Hepatocyte (in vitro differentiated cells): ENCODE measurements around the gene OR52N2. TPM values are rescaled to one million over a fixed set of nuclear protein-coding genes. Genes with fewer than 3 reads are reported as not detected.

Source experiments
- DNase-seq: peaks from one replicate; pipeline ENCODE4 v3.0.0-alpha.2; 2016; ENCODE audit warnings: low spot score
- H2AFZ ChIP-seq: fragments of 200-600 bp; sonication (generic); 2 replicates; pipeline ENCODE4 v1.6.0; 2016; ENCODE audit warnings: antibody characterized with exemption, mild to moderate bottlenecking
- H3K27ac ChIP-seq: fragments of 200-600 bp; sonication (generic); 2 replicates; pipeline ENCODE4 v1.5.1; 2016; ENCODE audit warnings: mild to moderate bottlenecking
- H3K27me3 ChIP-seq: fragments of 200-600 bp; sonication (generic); 2 replicates; pipeline ENCODE4 v1.6.1; 2016
- H3K36me3 ChIP-seq: fragments of 200-600 bp; sonication (generic); replicated peaks from 2 replicates; pipeline ENCODE4 v1.5.1; 2016; ENCODE audit warnings: low read depth; ENCODE audit not compliant: insufficient read depth
- H3K4me1 ChIP-seq: fragments of 200-600 bp; sonication (generic); 2 replicates; pipeline ENCODE4 v1.5.1; 2016; ENCODE audit warnings: mild to moderate bottlenecking, moderate library complexity; ENCODE audit not compliant: insufficient read depth
- H3K4me2 ChIP-seq: fragments of 200-600 bp; sonication (generic); 2 replicates; pipeline ENCODE4 v1.6.0; 2016
- H3K4me3 ChIP-seq: fragments of 200-600 bp; sonication (generic); 2 replicates; pipeline ENCODE4 v1.5.1; 2016; ENCODE audit warnings: mild to moderate bottlenecking
- H3K79me2 ChIP-seq: fragments of 200-600 bp; sonication (generic); 2 replicates; pipeline ENCODE4 v1.6.0; 2017; ENCODE audit warnings: mild to moderate bottlenecking
- H3K9me2 ChIP-seq: fragments of 200-600 bp; sonication (generic); replicated peaks from 2 replicates; pipeline ENCODE4 v1.6.0; 2017; ENCODE audit warnings: mild to moderate bottlenecking; ENCODE audit not compliant: insufficient read depth
- H3K9me3 ChIP-seq: fragments of 200-600 bp; sonication (generic); 2 replicates; pipeline ENCODE4 v1.5.1; 2016; ENCODE audit warnings: low read depth, mild to moderate bottlenecking
- H4K20me1 ChIP-seq: fragments of 200-600 bp; sonication (generic); 2 replicates; pipeline ENCODE4 v1.6.0; 2016; ENCODE audit warnings: mild to moderate bottlenecking; ENCODE audit not compliant: insufficient read depth, poor library complexity, severe bottlenecking
- CTCF ChIP-seq: fragments of 200-600 bp; sonication (generic); IDR thresholded peaks from 2 replicates; pipeline ENCODE4 v1.5.1; 2016; ENCODE audit warnings: antibody characterized with exemption, mild to moderate bottlenecking; ENCODE audit not compliant: poor library complexity
- EZH2 ChIP-seq: fragments of 200-600 bp; sonication (generic); IDR thresholded peaks from 2 replicates; pipeline ENCODE4 v1.6.1; 2016; ENCODE audit warnings: antibody characterized with exemption, mild to moderate bottlenecking, borderline replicate concordance
- EZH2phosphoT487 ChIP-seq: fragments of 200-600 bp; sonication (generic); IDR thresholded peaks from one replicate; pipeline ENCODE4 v1.6.1; 2018; ENCODE audit warnings: antibody characterized with exemption, mild to moderate bottlenecking, low read depth, moderate library complexity; ENCODE audit not compliant: unreplicated experiment, severe bottlenecking
- WGBS: methylation state at CpG from one replicate; pipeline ENCODE4 v1.1.6; 2016; ENCODE audit warnings: low lambda C conversion rate; ENCODE audit errors: missing lambda C conversion rate; 5-methylcytosine and 5-hydroxymethylcytosine counted together
- polyA plus RNA-seq: library from polyadenylated mRNA; unstranded; fragments of >200 nt; fragmentation: Nextera tagmentation; extraction: Ambion mirVana; gene quantifications from 2 replicates; pipeline ENCODE4 v1.2.1, GENCODE V29; 2016
- total RNA-seq: library from RNA; depleted of rRNA; stranded (reverse); fragments of >200 nt; gene quantifications from 2 replicates; pipeline ENCODE4 v1.2.3, GENCODE V29; 2014

The OR52N2 gene
- total and polyA plus RNA-seq, 2 experiments from 2014 or later = not detected

DNA sequence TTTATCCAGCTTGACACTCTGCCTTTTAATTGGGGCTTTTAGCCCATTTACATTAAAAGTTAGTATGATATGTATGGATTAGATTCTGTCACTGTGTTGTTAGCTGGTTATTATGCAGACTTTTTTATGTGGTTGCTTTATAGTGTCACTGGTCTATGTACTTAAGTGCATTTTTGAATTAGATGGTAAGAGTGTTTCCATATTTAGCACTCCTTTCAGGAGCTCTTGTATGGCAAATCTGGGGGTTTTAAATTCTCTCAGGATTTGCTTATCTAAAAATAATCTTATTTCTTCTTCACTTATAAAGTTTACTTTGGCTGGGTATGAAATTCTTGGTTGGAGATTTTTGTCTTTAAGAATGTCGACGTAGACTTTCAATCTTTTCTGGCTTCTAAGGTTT is 29.0 kb downstream of the OR52N2 start:
- Histone ChIP-seq H3K9me3 (no peaks in the 10 kb centered on the region), H3K79me2 (no peaks in the 10 kb centered on the region), H3K4me2 (no peak overlapping the region), H3K36me3 (no peaks in the 10 kb centered on the region), H3K27me3 (no peaks in the 10 kb centered on the region), H3K4me3 (no peak overlapping the region), H3K4me1 (no peaks in the 10 kb centered on the region), H4K20me1 (no peaks in the 10 kb centered on the region), H3K9me2 (no peaks in the 10 kb centered on the region), H3K27ac (no peak overlapping the region), H2AFZ (no peak overlapping the region)
- TF ChIP-seq EZH2phosphoT487 (no peak), EZH2 (no peak), CTCF (no peak)
- DNase-seq = no peak
- 96% methylated on average over 2 of the region's 2 CpGs for WGBS

GRCh38 chr11:5841797-5842196 is 33.1 kb downstream of the OR52N2 start, which contains the start of gene OR52E6:
OR52E6 (minus strand) TSS chr11:5841897; CDS start chr11:5841897, 0 bp downstream.
- no peak for TF ChIP-seq EZH2
- no peak for TF ChIP-seq CTCF
- no peak for TF ChIP-seq EZH2phosphoT487
- Histone ChIP-seq H3K9me3 (no peaks in the 10 kb centered on the region), H3K9me2 (no peaks in the 10 kb centered on the region), H3K79me2 (no peaks in the 10 kb centered on the region), H3K4me2 (no peak within 1 kb of the TSS), H4K20me1 (no peaks in the 10 kb centered on the region), H3K27ac (no peak within 1 kb of the TSS), H3K27me3 (no peaks in the 10 kb centered on the region), H3K4me3 (no peak within 1 kb of the TSS), H3K4me1 (no peaks in the 10 kb centered on the region), H2AFZ (no peak within 1 kb of the TSS), H3K36me3 (no peaks in the 10 kb centered on the region)
- WGBS = 45% methylated on average over 1 of the region's 1 CpG
- DNase-seq = no peak

DNA sequence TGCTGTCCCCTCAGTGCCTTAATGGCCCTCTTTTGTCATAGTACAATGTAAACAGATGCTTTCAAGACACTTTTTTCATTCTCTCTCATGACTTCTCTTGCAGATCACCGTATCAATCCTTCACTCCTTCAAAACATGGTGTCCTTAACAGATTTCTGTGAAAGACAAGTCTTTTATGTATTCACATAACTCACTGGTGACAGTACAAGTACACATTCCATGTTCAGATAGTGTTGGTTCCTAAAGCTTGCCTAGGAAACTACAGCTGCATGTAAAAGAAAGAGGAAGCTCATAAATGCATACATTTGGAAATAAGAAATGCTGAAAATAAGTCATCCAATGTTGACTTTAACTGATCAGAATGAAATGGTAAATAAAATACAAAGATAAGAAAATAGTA is 38.0 kb downstream of the OR52N2 start:
- Histone ChIP-seq H3K36me3 (no peaks in the 10 kb centered on the region), H4K20me1 (no peaks in the 10 kb centered on the region), H3K4me3 (no peak overlapping the region), H3K4me1 (no peaks in the 10 kb centered on the region), H3K79me2 (no peaks in the 10 kb centered on the region), H3K27ac (no peak overlapping the region), H2AFZ (no peak overlapping the region), H3K4me2 (no peak overlapping the region), H3K9me2 (no peaks in the 10 kb centered on the region), H3K9me3 (no peaks in the 10 kb centered on the region), H3K27me3 (no peaks in the 10 kb centered on the region)
- 90% methylated on average over 1 of the region's 1 CpG for WGBS
- no peak for TF ChIP-seq EZH2phosphoT487
- TF ChIP-seq EZH2 = no peak
- TF ChIP-seq CTCF = no peak
- no peak for DNase-seq

DNA sequence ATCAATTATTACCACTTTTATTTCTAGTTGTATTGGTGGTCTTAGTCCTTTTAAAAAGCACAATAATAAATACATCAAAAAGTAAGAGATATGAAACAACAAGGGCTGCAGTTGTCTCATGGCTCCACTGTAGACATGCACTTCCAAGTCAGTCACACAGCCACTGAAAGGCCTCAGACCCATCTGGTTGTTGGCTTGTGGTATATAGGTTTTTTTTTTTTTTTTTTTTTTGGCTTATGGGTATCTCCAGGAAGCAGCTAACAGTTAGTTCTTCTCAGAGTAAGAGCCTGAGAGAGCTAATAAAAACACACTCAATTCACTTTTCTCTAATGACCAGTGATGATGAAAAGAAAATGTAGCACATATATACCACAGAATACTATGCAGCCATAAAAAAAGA is 39.0 kb downstream of the OR52N2 start:
- Histone ChIP-seq H3K79me2 (no peaks in the 10 kb centered on the region), H3K9me3 (no peaks in the 10 kb centered on the region), H3K27ac (no peak overlapping the region), H3K4me1 (no peaks in the 10 kb centered on the region), H3K9me2 (no peaks in the 10 kb centered on the region), H3K4me3 (no peak overlapping the region), H2AFZ (no peak overlapping the region), H3K27me3 (no peaks in the 10 kb centered on the region), H4K20me1 (no peaks in the 10 kb centered on the region), H3K36me3 (no peaks in the 10 kb centered on the region), H3K4me2 (no peak overlapping the region)
- no peak for DNase-seq
- TF ChIP-seq EZH2 (no peak), CTCF (no peak)
